Esophagus squamous epithelium (tissue), 5 donors: ENCODE data around the gene PURA. TPM values are rescaled to one million over a fixed set of nuclear protein-coding genes. Genes with fewer than 3 reads are reported as not detected.

ENCODE experiments used
- DNase-seq: peaks from one replicate; lab custom pipeline; 2025; lab: John Stamatoyannopoulos, UW
- H3K27ac ChIP-seq, 4 donors: fragments of 200-600 bp; sonication (generic); one replicate each; pipeline ENCODE4 v1.5.1; 2016 to 2019; ENCODE audit warnings: mild to moderate bottlenecking in 1 of 4
- H3K27me3 ChIP-seq, 4 donors: fragments of 200-600 bp; sonication (generic); 1 replicate in 3 of 4; 2 replicates in 1 of 4; pipeline versions ENCODE4 v1.5.1 to v1.6.0; 2017 to 2021; ENCODE audit warnings: antibody characterized with exemption in 1 of 4
- H3K36me3 ChIP-seq, 3 donors: fragments of 200-600 bp; sonication (generic); one replicate each; pipeline ENCODE4 v1.5.1; 2016 to 2019
- H3K4me1 ChIP-seq, 3 donors: fragments of 200-600 bp; sonication (generic); one replicate each; pipeline ENCODE4 v1.5.1; 2017 to 2019
- H3K4me3 ChIP-seq, 4 donors: fragments of 200-600 bp; sonication (generic); 1 replicate in 3 of 4; 2 replicates in 1 of 4; pipeline ENCODE4 v1.5.1; 2016 to 2019; ENCODE audit warnings: mild to moderate bottlenecking in 2 of 4, moderate library complexity in 1 of 4
- H3K9me3 ChIP-seq, 3 donors: fragments of 200-600 bp; sonication (generic); one replicate each; pipeline ENCODE4 v1.5.1; 2016 to 2019
- CTCF ChIP-seq, 6 experiments: fragments of 450-650 bp in 4 of 6; fragments of 200-600 bp in 2 of 6; sonication (generic) in 2 of 6; IDR thresholded peaks; one replicate each; pipeline ENCODE4 v1.5.1; 2016 to 2019; ENCODE audit warnings: antibody characterized with exemption in 6 of 6, mild to moderate bottlenecking in 4 of 6, moderate library complexity in 4 of 6
- POLR2A ChIP-seq, 4 donors: fragments of 450-650 bp; IDR thresholded peaks; one replicate each; pipeline ENCODE4 v1.6.1; 2017; ENCODE audit warnings: antibody characterized with exemption in 4 of 4, mild to moderate bottlenecking in 4 of 4, moderate library complexity in 3 of 4
- WGBS, 2 donors: methylation state at CpG; one replicate each; pipeline ENCODE4 v1.1.5; 2018; 5-methylcytosine and 5-hydroxymethylcytosine counted together
- intact Hi-C: fragments of 100-400 bp; cut with DNase I; formaldehyde crosslinking; loops from one replicate; pipeline ENCODE4 v1.15.0; 2022
- total RNA-seq, 4 donors: library from RNA; depleted of rRNA; stranded (reverse); fragments of >200 nt; gene quantifications; one replicate each; pipeline ENCODE4 v1.1.0, GENCODE V29; 2016
- donor health status: DM: yes; HTN: yes; CAD: no.

Gene PURA
- total RNA-seq, 4 donors from 2014 or later = 8.2 to 18.9 (median 10.6) TPM

- H3K4me1 ChIP-seq = peaks cover 0 to 12% (median 0%) of the 10 kb centered on the region in 3 donors
- H3K4me3 ChIP-seq = no peak overlapping the region
- H3K36me3 ChIP-seq = no peaks in the 10 kb centered on the region
- no peak for TF ChIP-seq CTCF (IDR thresholded peaks at IDR 0.05)
- no peak for TF ChIP-seq POLR2A (IDR thresholded peaks at IDR 0.05)
- no peaks in the 10 kb centered on the region for H3K27me3 ChIP-seq
- H3K9me3 ChIP-seq = no peaks in the 10 kb centered on the region
- no peak for DNase-seq
- intact Hi-C loops = no loop called here
- WGBS, 2 donors = 34 to 64% methylated on average over 4 of the region's 5 CpGs
- no peak overlapping the region for H3K27ac ChIP-seq
Measured at GRCh38 chr5:140165101-140165922, 51.4 kb downstream of the PURA start.

- no peak for TF ChIP-seq CTCF (IDR thresholded peaks at IDR 0.05)
- no peak for TF ChIP-seq POLR2A (IDR thresholded peaks at IDR 0.05)
- H3K27ac ChIP-seq = no peak overlapping the region
- intact Hi-C loops = no loop called here
- 42 to 69% methylated on average over 2 of the region's 4 CpGs for WGBS, 2 donors
- H3K27me3 ChIP-seq = no peaks in the 10 kb centered on the region
- no peaks in the 10 kb centered on the region for H3K9me3 ChIP-seq
- DNase-seq = no peak
- peaks cover 0 to 12% (median 0%) of the 10 kb centered on the region in 3 donors for H3K4me1 ChIP-seq
- H3K4me3 ChIP-seq = no peak overlapping the region
- H3K36me3 ChIP-seq = no peaks in the 10 kb centered on the region
Measured at GRCh38 chr5:140165923-140166270, 52.0 kb downstream of the PURA start.

- Histone ChIP-seq H3K27ac (no peak overlapping the region), H3K4me3 (no peak overlapping the region), H3K27me3 (no peaks in the 10 kb centered on the region), H3K9me3 (no peaks in the 10 kb centered on the region), H3K36me3 (no peaks in the 10 kb centered on the region), H3K4me1 (peaks cover 0 to 12% (median 0%) of the 10 kb centered on the region in 3 donors)
- no peak for DNase-seq
- intact Hi-C loops = no loop called here
- TF ChIP-seq CTCF (IDR thresholded peaks at IDR 0.05) (no peak), POLR2A (IDR thresholded peaks at IDR 0.05) (no peak)
Measured at GRCh38 chr5:140166911-140167310, 53.0 kb downstream of the PURA start.

- intact Hi-C loops = no loop called here
- no peaks in the 10 kb centered on the region for H3K9me3 ChIP-seq
- DNase-seq = no peak
- no peak overlapping the region for H3K4me3 ChIP-seq
- TF ChIP-seq CTCF (IDR thresholded peaks at IDR 0.05) (no peak), POLR2A (IDR thresholded peaks at IDR 0.05) (no peak)
- H3K4me1 ChIP-seq = peaks cover 0 to 12% (median 0%) of the 10 kb centered on the region in 3 donors
- no peak overlapping the region for H3K27ac ChIP-seq
- H3K27me3 ChIP-seq = no peaks in the 10 kb centered on the region
- WGBS, 2 donors = 97 to 100% methylated on average over 2 of the region's 2 CpGs
- H3K36me3 ChIP-seq = no peaks in the 10 kb centered on the region
Measured at GRCh38 chr5:140168371-140168770, 54.5 kb downstream of the PURA start.

- intact Hi-C loops = no loop called here
- 78 to 100% methylated on average over 1 of the region's 1 CpG for WGBS, 2 donors
Measured at GRCh38 chr5:140169410-140169809, 55.5 kb downstream of the PURA start.

More at GRCh38 chr5:140169410-140169809, 55.5 kb downstream of the PURA start:
- Histone ChIP-seq H3K27ac (no peak overlapping the region), H3K4me1 (peaks cover 0 to 14% (median under 1%) of the 10 kb centered on the region in 3 donors), H3K27me3 (no peaks in the 10 kb centered on the region), H3K9me3 (no peaks in the 10 kb centered on the region), H3K36me3 (no peaks in the 10 kb centered on the region), H3K4me3 (no peak overlapping the region)
- TF ChIP-seq CTCF (IDR thresholded peaks at IDR 0.05) (no peak), POLR2A (IDR thresholded peaks at IDR 0.05) (no peak)
- no peak for DNase-seq
